BLaER1 (cell line): Measurements from ENCODE around the gene G3BP1.
A peak's percentile ranks its signal among the peaks of the same experiment; 100 is the strongest.

Source experiments
- H3K27ac ChIP-seq: shearing (Covaris generic); formaldehyde crosslinking; 2 replicates; pipeline ENCODE4 v1.8.1; 2022
- H3K27me3 ChIP-seq: shearing (Covaris generic); formaldehyde crosslinking; 2 replicates; pipeline ENCODE4 v1.8.1; 2022
- H3K36me3 ChIP-seq: shearing (Covaris generic); formaldehyde crosslinking; 2 replicates; pipeline ENCODE4 v1.8.1; 2022
- H3K4me1 ChIP-seq: shearing (Covaris generic); formaldehyde crosslinking; 2 replicates; pipeline ENCODE4 v1.8.1; 2022
- H3K4me2 ChIP-seq: shearing (Covaris generic); formaldehyde crosslinking; 2 replicates; pipeline ENCODE4 v1.8.1; 2022
- H3K4me3 ChIP-seq: shearing (Covaris generic); formaldehyde crosslinking; 2 replicates; pipeline ENCODE4 v1.8.1; 2022
- H3K9ac ChIP-seq: shearing (Covaris generic); formaldehyde crosslinking; 2 replicates; pipeline ENCODE4 v1.8.1; 2022
- H3K9me3 ChIP-seq: shearing (Covaris generic); formaldehyde crosslinking; 2 replicates; pipeline ENCODE4 v1.8.1; 2022
- H4K20me1 ChIP-seq: shearing (Covaris generic); formaldehyde crosslinking; 2 replicates; pipeline ENCODE4 v1.8.1; 2022
- Cebpa-rat ChIP-seq: shearing (Covaris generic); IDR thresholded peaks from 2 replicates; pipeline ENCODE4 v1.8.1; 2022

Gene G3BP1

GRCh38 chr5:151750121-151750520 is 21.6 kb upstream of the G3BP1 start:
- Histone ChIP-seq H3K4me1 (peaks cover 18% of the 10 kb centered on the region), H3K27me3 (no peaks in the 10 kb centered on the region), H3K27ac (no peak overlapping the region), H3K4me3 (no peak overlapping the region), H3K36me3 (peaks cover 64% of the 10 kb centered on the region), H3K4me2 (no peak overlapping the region), H3K9ac (no peak overlapping the region), H4K20me1 (peaks cover 28% of the 10 kb centered on the region), H3K9me3 (no peaks in the 10 kb centered on the region)
- TF ChIP-seq Cebpa-rat, result no peak

GRCh38 chr5:151751091-151751490 is 20.7 kb upstream of the G3BP1 start:
- Histone ChIP-seq H3K9me3 (no peaks in the 10 kb centered on the region), H3K36me3 (peaks cover 55% of the 10 kb centered on the region), H3K4me3 (no peak overlapping the region), H3K4me1 (peaks cover 12% of the 10 kb centered on the region), H3K4me2 (no peak overlapping the region), H4K20me1 (peaks cover 29% of the 10 kb centered on the region), H3K9ac (no peak overlapping the region), H3K27ac (no peak overlapping the region), H3K27me3 (no peaks in the 10 kb centered on the region)
- no peak for TF ChIP-seq Cebpa-rat

GRCh38 chr5:151751593-151751992 is 20.2 kb upstream of the G3BP1 start:
- Histone ChIP-seq H3K4me3 (no peak overlapping the region), H3K4me1 (peaks cover 12% of the 10 kb centered on the region), H3K36me3 (peaks cover 53% of the 10 kb centered on the region), H3K27me3 (no peaks in the 10 kb centered on the region), H3K4me2 (no peak overlapping the region), H3K27ac (no peak overlapping the region), H3K9ac (no peak overlapping the region), H3K9me3 (no peaks in the 10 kb centered on the region), H4K20me1 (peaks cover 27% of the 10 kb centered on the region)
- TF ChIP-seq Cebpa-rat, result no peak

GRCh38 chr5:151755383-151755782 is 16.4 kb upstream of the G3BP1 start:
- no peaks in the 10 kb centered on the region for H3K9me3 ChIP-seq
- H3K4me3 ChIP-seq, result no peak overlapping the region

GRCh38 chr5:151757233-151758140 is 14.3 kb upstream of the G3BP1 start:
- Histone ChIP-seq H3K4me2 (peak overlapping the region; percentile 96), H3K27ac (peak overlapping the region; percentile 82), H4K20me1 (0 out of 2 replicates have a peak, but pooled peaks cover 12% of the 10 kb centered on the region), H3K4me3 (peak overlapping the region; percentile 89), H3K9me3 (no peaks in the 10 kb centered on the region), H3K27me3 (no peaks in the 10 kb centered on the region), H3K4me1 (peaks cover 28% of the 10 kb centered on the region), H3K36me3 (peaks cover 18% of the 10 kb centered on the region), H3K9ac (peak overlapping the region; percentile 90)
- TF ChIP-seq Cebpa-rat, result no peak

More at GRCh38 chr5:151755383-151755782, 16.4 kb upstream of the G3BP1 start:
- Histone ChIP-seq H3K4me2 (peak overlapping the region; percentile 96; the same call in 1 of the 2 replicates), H4K20me1 (peaks cover 22% of the 10 kb centered on the region; the same call in 1 of the 2 replicates), H3K27ac (no peak overlapping the region), H3K27me3 (no peaks in the 10 kb centered on the region), H3K4me1 (peaks cover 28% of the 10 kb centered on the region), H3K36me3 (peaks cover 37% of the 10 kb centered on the region), H3K9ac (no peak overlapping the region)
- no peak for TF ChIP-seq Cebpa-rat

GRCh38 chr5:151758141-151758429 is 13.7 kb upstream of the G3BP1 start:
- TF ChIP-seq Cebpa-rat, result no peak
- H3K4me3 ChIP-seq, result peak overlapping the region; percentile 89
- peak overlapping the region; percentile 82 for H3K27ac ChIP-seq

GRCh38 chr5:151758430-151759241 is 13.1 kb upstream of the G3BP1 start, which contains the start of gene ATOX1:
TSS of gene ATOX1 (minus strand) at chr5:151758631. CDS start at chr5:151758551, 80 bp downstream.
- Histone ChIP-seq H3K4me3 (peak within 1 kb of the TSS; percentile 89), H4K20me1 (0 out of 2 replicates have a peak, but pooled peaks cover 12% of the 10 kb centered on the region), H3K9me3 (no peaks in the 10 kb centered on the region), H3K36me3 (peaks cover 6% of the 10 kb centered on the region), H3K4me1 (peaks cover 28% of the 10 kb centered on the region), H3K4me2 (peak within 1 kb of the TSS; percentile 96), H3K27me3 (no peaks in the 10 kb centered on the region), H3K9ac (peak within 1 kb of the TSS; percentile 90), H3K27ac (peak within 1 kb of the TSS; percentile 82)
- no peak for TF ChIP-seq Cebpa-rat

More at GRCh38 chr5:151758141-151758429, 13.7 kb upstream of the G3BP1 start:
- peak overlapping the region; percentile 90 for H3K9ac ChIP-seq
- H3K9me3 ChIP-seq, result no peaks in the 10 kb centered on the region
- no peaks in the 10 kb centered on the region for H3K27me3 ChIP-seq
- H4K20me1 ChIP-seq, result 0 out of 2 replicates have a peak, but pooled peaks cover 12% of the 10 kb centered on the region
- peaks cover 12% of the 10 kb centered on the region for H3K36me3 ChIP-seq
- H3K4me1 ChIP-seq, result peaks cover 28% of the 10 kb centered on the region
- peak overlapping the region; percentile 96 for H3K4me2 ChIP-seq

- Histone ChIP-seq H3K36me3 (no peaks in the 10 kb centered on the region), H3K9ac (no peak overlapping the region), H3K4me1 (peaks cover 7% of the 10 kb centered on the region), H3K27ac (no peak overlapping the region), H3K4me2 (no peak overlapping the region), H4K20me1 (no peaks in the 10 kb centered on the region), H3K9me3 (no peaks in the 10 kb centered on the region), H3K27me3 (no peaks in the 10 kb centered on the region), H3K4me3 (no peak overlapping the region)
- no peak for TF ChIP-seq Cebpa-rat
Observed at GRCh38 chr5:151764801-151765200, 7.0 kb upstream of the G3BP1 start.

GRCh38 chr5:151766975-151767374 is 4.8 kb upstream of the G3BP1 start:
- peaks cover 16% of the 10 kb centered on the region for H3K4me1 ChIP-seq
- H3K27me3 ChIP-seq, result no peaks in the 10 kb centered on the region
- H4K20me1 ChIP-seq, result 0 out of 2 replicates have a peak, but pooled peaks cover under 1% of the 10 kb centered on the region
- H3K36me3 ChIP-seq, result no peaks in the 10 kb centered on the region
- no peak for TF ChIP-seq Cebpa-rat
- H3K9ac ChIP-seq, result no peak overlapping the region
- H3K27ac ChIP-seq, result no peak overlapping the region
- no peaks in the 10 kb centered on the region for H3K9me3 ChIP-seq
- no peak overlapping the region for H3K4me2 ChIP-seq
- no peak overlapping the region for H3K4me3 ChIP-seq
